Renal cortex interstitium (tissue), 11 donors: ENCODE results near the gene REP15. TPM values are rescaled to one million over a fixed set of nuclear protein-coding genes. Genes with fewer than 3 reads are reported as not detected.

Experiments used
- DNase-seq, 11 donors: peaks; one replicate each; pipeline ENCODE4 v3.0.0-alpha.2; 2013; ENCODE audit warnings: low read depth in 9 of 11, low spot score in 4 of 11; ENCODE audit errors: extremely low read depth in 1 of 11
- polyA plus RNA-seq, 3 donors: library from polyadenylated mRNA; unstranded; fragments of 120-200 nt; gene quantifications; one replicate each; pipeline ENCODE4 v1.2.1, GENCODE V29; 2013; ENCODE audit not compliant: insufficient read length in 3 of 3

Gene REP15
- polyA plus RNA-seq, 3 donors = 2.3 to 3.6 (median 2.5) TPM

- no peak for DNase-seq
Measured at GRCh38 chr12:27689558-27690180, 6.6 kb upstream of the REP15 start.

GRCh38 chr12:27693403-27693802 lies 2.8 kb upstream of the REP15 start:
- DNase-seq = no peak

- DNase-seq = no peak
Measured at GRCh38 chr12:27695556-27696292, 523 bp upstream of the REP15 start.

GRCh38 chr12:27696864-27697564 lies 767 bp downstream of the REP15 start:
- DNase-seq = no peak

- peak; percentile 56 to 80 (median 66) for DNase-seq
Measured at GRCh38 chr12:27703720-27704452, 7.6 kb downstream of the REP15 start.

- peak in 1 of 11 donors; percentile 12 for DNase-seq
Measured at GRCh38 chr12:27705263-27705662, 9.0 kb downstream of the REP15 start.

- no peak for DNase-seq
Measured at GRCh38 chr12:27707216-27707615, 11.0 kb downstream of the REP15 start.

GRCh38 chr12:27709212-27709931 lies 13.1 kb downstream of the REP15 start:
- DNase-seq = no peak

- DNase-seq = peak in 5 of 11 donors; percentile 17 to 38 (median 26)
Measured at GRCh38 chr12:27709932-27710591, 13.8 kb downstream of the REP15 start.

- DNase-seq = peak; percentile 72 to 90 (median 84)
Measured at GRCh38 chr12:27710592-27711316, 14.5 kb downstream of the REP15 start, which contains the start of gene MRPS35. Gene MRPS35, plus strand, starts transcription at chr12:27710832. Its CDS starts 12 bp downstream, at chr12:27710844.

GRCh38 chr12:27711317-27711682 lies 15.1 kb downstream of the REP15 start:
- DNase-seq = no peak

- DNase-seq = no peak
Measured at GRCh38 chr12:27711967-27712366, 15.7 kb downstream of the REP15 start.

GRCh38 chr12:27723212-27723611 lies 27.0 kb downstream of the REP15 start:
- no peak for DNase-seq

- DNase-seq = no peak
Measured at GRCh38 chr12:27730097-27730588, 33.9 kb downstream of the REP15 start.

GRCh38 chr12:27732281-27732680 lies 36.0 kb downstream of the REP15 start:
- no peak for DNase-seq

- DNase-seq = peak in 3 of 11 donors; percentile 5 to 15 (median 15)
Measured at GRCh38 chr12:27733052-27733656, 36.9 kb downstream of the REP15 start.

- no peak for DNase-seq
Measured at GRCh38 chr12:27733791-27734190, 37.5 kb downstream of the REP15 start.
